A673 (cell line): ENCODE measurements around the gene GLI3. TPM values are rescaled to one million over a fixed set of nuclear protein-coding genes. Genes with fewer than 3 reads are reported as not detected.

ENCODE experiments used
- BruUV-seq: library from RNA; stranded (reverse); fragments of 400-500 nt; replicated peaks from 2 replicates; lab custom pipeline; 2021; lab: Mats Ljungman, UMichigan
- CTCF ChIA-PET: fragments of 300-600 bp; sonication (Branson Sonifier 250); formaldehyde crosslinking; loops from one replicate; lab custom pipeline; 2022; ENCODE audit warnings: antibody characterized with exemption; lab: Charles Lee
- POLR2A ChIA-PET: fragments of 300-600 bp; sonication (Branson Sonifier 250); formaldehyde crosslinking; loops from one replicate; lab custom pipeline; 2022; ENCODE audit warnings: antibody characterized with exemption; ENCODE audit not compliant: low non-redundant PET; lab: Charles Lee
- DNase-seq: peaks from one replicate; pipeline ENCODE4 v3.0.0-alpha.2; 2015; ENCODE audit warnings: low spot score
- H3K27ac ChIP-seq: fragments of 200-600 bp; sonication (generic); 2 replicates; pipeline ENCODE4 v1.5.1; 2016; ENCODE audit warnings: mixed run types, low read depth, mild to moderate bottlenecking, mixed read lengths, antibody characterized with exemption, low read length; ENCODE audit not compliant: poor library complexity, severe bottlenecking
- H3K27me3 ChIP-seq: fragments of 200-600 bp; sonication (generic); replicated peaks from 2 replicates; pipeline ENCODE4 v1.6.1; 2017; ENCODE audit warnings: mixed run types, low read depth, mild to moderate bottlenecking, mixed read lengths, antibody characterized with exemption, low read length; ENCODE audit not compliant: insufficient read depth, poor library complexity
- H3K36me3 ChIP-seq: fragments of 200-600 bp; sonication (generic); 2 replicates; pipeline ENCODE4 v1.6.1; 2016; ENCODE audit warnings: mixed run types, mild to moderate bottlenecking, mixed read lengths, antibody characterized with exemption, low read length; ENCODE audit not compliant: insufficient read depth, poor library complexity, severe bottlenecking
- H3K4me1 ChIP-seq: fragments of 200-600 bp; sonication (generic); 2 replicates; pipeline ENCODE4 v1.6.1; 2017; ENCODE audit warnings: mixed run types, mild to moderate bottlenecking, mixed read lengths, antibody characterized with exemption, low read length; ENCODE audit not compliant: insufficient read depth, poor library complexity, severe bottlenecking
- H3K4me3 ChIP-seq: fragments of 200-600 bp; sonication (generic); 2 replicates; pipeline ENCODE4 v1.5.1; 2016; ENCODE audit warnings: low read depth, mixed run types, mild to moderate bottlenecking, mixed read lengths, low read length; ENCODE audit not compliant: poor library complexity, severe bottlenecking
- H3K9me3 ChIP-seq: fragments of 200-600 bp; sonication (generic); 2 replicates; pipeline ENCODE4 v1.6.1; 2016; ENCODE audit warnings: mixed run types, low read depth, mild to moderate bottlenecking, mixed read lengths, antibody characterized with exemption, low read length; ENCODE audit not compliant: poor library complexity, severe bottlenecking
- CTCF ChIP-seq: fragments of 300-800, 200-600 bp; sonication (generic); conservative IDR thresholded peaks from 2 replicates; pipeline ENCODE4 v1.5.1; 2017; ENCODE audit warnings: low read depth, mild to moderate bottlenecking, antibody characterized with exemption, low read length, moderate library complexity, mixed read lengths
- EZH2 ChIP-seq: fragments of 200-600 bp; sonication (generic); IDR thresholded peaks from 2 replicates; pipeline ENCODE4 v1.6.1; 2017; ENCODE audit warnings: borderline replicate concordance, low read depth, mild to moderate bottlenecking, mixed read lengths, antibody characterized with exemption, low read length; ENCODE audit not compliant: poor library complexity, severe bottlenecking
- intact Hi-C: fragments of 100-400 bp; cut with micrococcal nuclease; formaldehyde crosslinking; loops from one replicate; pipeline ENCODE4 v1.10.0; 2022; ENCODE audit not compliant: unreplicated experiment
- total RNA-seq: library from RNA; stranded (reverse); gene quantifications from 2 replicates; pipeline ENCODE4 v1.2.3, GENCODE V29; 2021

GLI3 gene
- total RNA-seq, 1 experiment from 2014 or later: 52.6 TPM

GRCh38 chr7:42117201-42117600 is 119.8 kb downstream of the GLI3 start:
- no peak overlapping the region for H3K4me3 ChIP-seq
- no peak overlapping the region for H3K27ac ChIP-seq
- H3K9me3 ChIP-seq: no peaks in the 10 kb centered on the region
- POLR2A ChIA-PET: no interaction called here
- H3K36me3 ChIP-seq: no peaks in the 10 kb centered on the region
- intact Hi-C loops: no loop called here
- no TSS peak for BruUV-seq
- no peak for DNase-seq
- peaks cover 14% of the 10 kb centered on the region for H3K4me1 ChIP-seq
- no peak for TF ChIP-seq CTCF
- no peak for TF ChIP-seq EZH2
- H3K27me3 ChIP-seq: no peaks in the 10 kb centered on the region
- CTCF ChIA-PET: no interaction called here

- CTCF ChIA-PET: no interaction called here
These were observed 121.2 kb downstream of the GLI3 start for GRCh38 chr7:42115795-42116194.

GRCh38 chr7:42110333-42110732 is 126.7 kb downstream of the GLI3 start:
- no peak overlapping the region for H3K27ac ChIP-seq
- TF ChIP-seq EZH2: no peak
- no peak for TF ChIP-seq CTCF
- no peaks in the 10 kb centered on the region for H3K36me3 ChIP-seq
- POLR2A ChIA-PET: no interaction called here
- no peaks in the 10 kb centered on the region for H3K27me3 ChIP-seq
- CTCF ChIA-PET: no interaction called here
- no peaks in the 10 kb centered on the region for H3K9me3 ChIP-seq
- no TSS peak for BruUV-seq
- H3K4me1 ChIP-seq: peaks cover 41% of the 10 kb centered on the region
- intact Hi-C loops: no loop called here
- H3K4me3 ChIP-seq: no peak overlapping the region
- DNase-seq: no peak

More at GRCh38 chr7:42115795-42116194, 121.2 kb downstream of the GLI3 start:
- intact Hi-C loops: no loop called here
- H3K27me3 ChIP-seq: no peaks in the 10 kb centered on the region
- H3K9me3 ChIP-seq: no peaks in the 10 kb centered on the region
- peaks cover 13% of the 10 kb centered on the region for H3K4me1 ChIP-seq
- DNase-seq: no peak
- BruUV-seq: no TSS peak
- TF ChIP-seq EZH2: no peak
- TF ChIP-seq CTCF: no peak
- no peak overlapping the region for H3K27ac ChIP-seq
- H3K4me3 ChIP-seq: no peak overlapping the region
- POLR2A ChIA-PET: no interaction called here
- H3K36me3 ChIP-seq: no peaks in the 10 kb centered on the region
